HL-60 (cell line): Measurements from ENCODE around the gene SMOC1.

Experiments
- GABPA ChIP-seq: IDR thresholded peaks from 2 replicates; pipeline ENCODE4 v1.6.1; 2012; ENCODE audit warnings: low read depth
- POLR2AphosphoS5 ChIP-seq: IDR thresholded peaks from 2 replicates; pipeline ENCODE4 v1.6.1; 2012; ENCODE audit warnings: low read depth
- TF ChIP-seq, protein P1 (sequence below): IDR thresholded peaks from one replicate; pipeline ENCODE4 v1.5.1; 2011; ENCODE audit warnings: low read length, control low read depth, inconsistent platforms; ENCODE audit not compliant: insufficient read depth
- TF ChIP-seq, protein P2 (sequence below): IDR thresholded peaks from 2 replicates; pipeline ENCODE4 v1.6.1; 2012; ENCODE audit warnings: low read depth; ENCODE audit not compliant: insufficient replicate concordance

DNA sequence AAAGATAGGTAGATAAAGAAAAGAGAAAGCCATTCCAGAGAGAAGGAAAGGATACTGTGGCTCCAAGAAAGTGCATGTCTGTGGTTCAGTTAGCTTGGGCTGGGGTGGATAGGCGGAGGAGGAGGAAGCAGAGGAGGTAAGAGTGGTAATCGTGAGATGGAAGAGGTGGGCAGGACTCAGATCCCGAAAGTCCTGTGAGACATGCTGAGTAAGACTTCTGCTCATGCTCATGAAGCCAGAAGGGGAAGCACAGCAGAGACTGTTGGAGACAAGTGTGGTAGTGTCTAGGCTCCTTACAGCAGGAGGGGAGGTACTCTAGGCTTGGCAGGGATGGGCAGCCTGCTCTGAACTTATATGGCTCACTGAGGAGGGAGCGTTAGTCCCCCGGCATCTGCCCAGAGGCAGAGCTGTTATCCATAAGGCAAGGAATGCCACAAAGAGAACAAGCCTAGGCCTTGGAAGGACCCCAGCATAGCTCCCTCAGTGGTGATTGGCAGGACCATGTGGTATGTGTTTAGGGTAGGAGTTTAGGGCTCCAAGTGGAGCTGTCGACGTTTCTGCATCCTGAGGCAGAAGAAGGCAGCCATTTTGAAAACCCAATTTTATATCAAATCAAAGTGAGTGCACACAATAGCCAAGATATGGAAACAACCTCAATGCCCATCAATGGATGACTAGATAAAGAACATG lies 135.3 kb downstream of the SMOC1 start:
- TF ChIP-seq POLR2AphosphoS5 (no peak), GABPA (no peak)
- TF ChIP-seq, protein P1, sequence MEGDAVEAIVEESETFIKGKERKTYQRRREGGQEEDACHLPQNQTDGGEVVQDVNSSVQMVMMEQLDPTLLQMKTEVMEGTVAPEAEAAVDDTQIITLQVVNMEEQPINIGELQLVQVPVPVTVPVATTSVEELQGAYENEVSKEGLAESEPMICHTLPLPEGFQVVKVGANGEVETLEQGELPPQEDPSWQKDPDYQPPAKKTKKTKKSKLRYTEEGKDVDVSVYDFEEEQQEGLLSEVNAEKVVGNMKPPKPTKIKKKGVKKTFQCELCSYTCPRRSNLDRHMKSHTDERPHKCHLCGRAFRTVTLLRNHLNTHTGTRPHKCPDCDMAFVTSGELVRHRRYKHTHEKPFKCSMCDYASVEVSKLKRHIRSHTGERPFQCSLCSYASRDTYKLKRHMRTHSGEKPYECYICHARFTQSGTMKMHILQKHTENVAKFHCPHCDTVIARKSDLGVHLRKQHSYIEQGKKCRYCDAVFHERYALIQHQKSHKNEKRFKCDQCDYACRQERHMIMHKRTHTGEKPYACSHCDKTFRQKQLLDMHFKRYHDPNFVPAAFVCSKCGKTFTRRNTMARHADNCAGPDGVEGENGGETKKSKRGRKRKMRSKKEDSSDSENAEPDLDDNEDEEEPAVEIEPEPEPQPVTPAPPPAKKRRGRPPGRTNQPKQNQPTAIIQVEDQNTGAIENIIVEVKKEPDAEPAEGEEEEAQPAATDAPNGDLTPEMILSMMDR = no peak
- TF ChIP-seq, protein P2, sequence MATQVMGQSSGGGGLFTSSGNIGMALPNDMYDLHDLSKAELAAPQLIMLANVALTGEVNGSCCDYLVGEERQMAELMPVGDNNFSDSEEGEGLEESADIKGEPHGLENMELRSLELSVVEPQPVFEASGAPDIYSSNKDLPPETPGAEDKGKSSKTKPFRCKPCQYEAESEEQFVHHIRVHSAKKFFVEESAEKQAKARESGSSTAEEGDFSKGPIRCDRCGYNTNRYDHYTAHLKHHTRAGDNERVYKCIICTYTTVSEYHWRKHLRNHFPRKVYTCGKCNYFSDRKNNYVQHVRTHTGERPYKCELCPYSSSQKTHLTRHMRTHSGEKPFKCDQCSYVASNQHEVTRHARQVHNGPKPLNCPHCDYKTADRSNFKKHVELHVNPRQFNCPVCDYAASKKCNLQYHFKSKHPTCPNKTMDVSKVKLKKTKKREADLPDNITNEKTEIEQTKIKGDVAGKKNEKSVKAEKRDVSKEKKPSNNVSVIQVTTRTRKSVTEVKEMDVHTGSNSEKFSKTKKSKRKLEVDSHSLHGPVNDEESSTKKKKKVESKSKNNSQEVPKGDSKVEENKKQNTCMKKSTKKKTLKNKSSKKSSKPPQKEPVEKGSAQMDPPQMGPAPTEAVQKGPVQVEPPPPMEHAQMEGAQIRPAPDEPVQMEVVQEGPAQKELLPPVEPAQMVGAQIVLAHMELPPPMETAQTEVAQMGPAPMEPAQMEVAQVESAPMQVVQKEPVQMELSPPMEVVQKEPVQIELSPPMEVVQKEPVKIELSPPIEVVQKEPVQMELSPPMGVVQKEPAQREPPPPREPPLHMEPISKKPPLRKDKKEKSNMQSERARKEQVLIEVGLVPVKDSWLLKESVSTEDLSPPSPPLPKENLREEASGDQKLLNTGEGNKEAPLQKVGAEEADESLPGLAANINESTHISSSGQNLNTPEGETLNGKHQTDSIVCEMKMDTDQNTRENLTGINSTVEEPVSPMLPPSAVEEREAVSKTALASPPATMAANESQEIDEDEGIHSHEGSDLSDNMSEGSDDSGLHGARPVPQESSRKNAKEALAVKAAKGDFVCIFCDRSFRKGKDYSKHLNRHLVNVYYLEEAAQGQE = no peak
